GM19025 (cell line): Measurements from ENCODE around the gene IGSF9B.

Experiments used
- ATAC-seq: cut with Tn5 transposase; IDR thresholded peaks from one replicate; pipeline ENCODE4 v1.9.1; 2021; ENCODE audit warnings: mild to moderate bottlenecking, low read depth, moderate library complexity; ENCODE audit not compliant: unreplicated experiment

IGSF9B gene

DNA sequence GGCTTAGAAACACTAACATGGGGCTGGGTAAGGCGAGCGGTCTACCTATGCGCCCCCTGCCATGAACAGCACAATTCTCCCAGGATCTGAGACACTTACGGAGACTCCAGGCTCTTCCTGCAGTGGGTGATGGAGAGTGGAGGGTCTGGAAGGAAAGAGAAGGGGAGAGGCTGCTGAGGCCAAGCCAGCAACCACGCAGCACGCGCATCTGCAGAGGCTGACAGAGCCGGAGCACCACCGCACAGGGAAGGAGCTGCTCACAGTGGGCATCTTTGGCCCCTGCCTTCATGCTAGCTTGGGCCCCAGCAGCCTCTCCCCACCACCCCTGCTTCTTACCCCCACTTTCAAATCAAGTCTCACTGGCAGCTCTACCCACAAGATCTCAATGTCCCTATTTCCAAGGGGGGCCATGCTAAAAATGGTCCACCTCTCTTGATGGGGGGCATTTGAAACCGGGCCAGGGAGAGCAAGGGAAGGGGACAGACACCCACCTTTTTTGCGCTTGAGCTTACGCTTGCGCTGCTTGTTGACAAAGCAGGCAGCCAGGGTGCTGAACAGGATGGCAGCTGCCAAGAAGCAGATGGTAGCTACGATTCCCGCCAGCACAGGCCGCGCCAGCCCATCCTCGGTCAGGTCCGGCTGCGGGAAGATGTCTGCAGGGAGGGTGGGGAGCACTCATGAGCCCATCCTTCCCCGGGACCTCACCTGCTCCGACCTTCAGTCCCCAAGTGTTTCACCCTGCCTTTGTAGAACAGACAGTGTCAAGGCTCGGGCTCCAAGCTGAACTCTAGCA, 34.5 kb downstream of the IGSF9B start:
- ATAC-seq = no peak

DNA sequence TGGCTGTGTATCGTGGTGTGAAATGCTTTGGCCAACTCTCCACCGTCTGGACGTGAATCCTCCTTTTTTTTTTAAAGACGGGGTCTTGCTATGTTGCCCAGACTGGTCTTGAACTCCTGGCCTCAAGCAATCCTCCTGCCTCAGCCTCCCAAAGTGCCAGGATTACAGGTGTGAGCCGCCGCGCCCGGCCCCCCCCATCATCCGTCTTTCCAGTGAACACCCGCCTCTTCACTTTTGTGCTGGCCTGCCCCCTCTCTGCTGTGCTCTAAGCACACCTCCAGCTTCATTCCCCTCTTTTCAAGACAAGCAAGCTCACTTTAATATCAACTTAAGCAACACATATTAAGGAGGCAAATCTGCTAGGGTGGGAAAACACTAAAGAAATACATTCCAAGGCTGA, 35.3 kb downstream of the IGSF9B start:
- no peak for ATAC-seq

DNA sequence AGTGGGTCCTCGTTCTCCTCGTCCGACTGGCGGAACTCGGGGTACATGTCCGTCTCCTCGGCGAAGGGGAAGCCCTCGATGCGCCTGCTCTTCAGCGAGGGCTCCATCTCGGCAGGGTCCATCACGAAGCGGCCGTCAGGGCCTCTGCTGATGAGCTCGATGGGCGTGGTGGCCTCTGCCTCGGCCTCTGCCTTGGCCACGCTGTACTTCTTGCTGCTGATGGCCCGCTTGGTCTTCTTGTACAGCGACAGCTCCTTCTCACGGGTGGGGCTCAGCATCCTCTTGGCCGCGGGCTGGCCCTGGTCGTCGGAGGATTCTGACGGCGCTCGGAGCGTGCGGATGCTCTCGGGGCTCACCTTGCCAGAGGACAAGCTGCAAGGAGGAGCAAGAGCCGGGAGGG, 35.7 kb downstream of the IGSF9B start:
- no peak for ATAC-seq

DNA sequence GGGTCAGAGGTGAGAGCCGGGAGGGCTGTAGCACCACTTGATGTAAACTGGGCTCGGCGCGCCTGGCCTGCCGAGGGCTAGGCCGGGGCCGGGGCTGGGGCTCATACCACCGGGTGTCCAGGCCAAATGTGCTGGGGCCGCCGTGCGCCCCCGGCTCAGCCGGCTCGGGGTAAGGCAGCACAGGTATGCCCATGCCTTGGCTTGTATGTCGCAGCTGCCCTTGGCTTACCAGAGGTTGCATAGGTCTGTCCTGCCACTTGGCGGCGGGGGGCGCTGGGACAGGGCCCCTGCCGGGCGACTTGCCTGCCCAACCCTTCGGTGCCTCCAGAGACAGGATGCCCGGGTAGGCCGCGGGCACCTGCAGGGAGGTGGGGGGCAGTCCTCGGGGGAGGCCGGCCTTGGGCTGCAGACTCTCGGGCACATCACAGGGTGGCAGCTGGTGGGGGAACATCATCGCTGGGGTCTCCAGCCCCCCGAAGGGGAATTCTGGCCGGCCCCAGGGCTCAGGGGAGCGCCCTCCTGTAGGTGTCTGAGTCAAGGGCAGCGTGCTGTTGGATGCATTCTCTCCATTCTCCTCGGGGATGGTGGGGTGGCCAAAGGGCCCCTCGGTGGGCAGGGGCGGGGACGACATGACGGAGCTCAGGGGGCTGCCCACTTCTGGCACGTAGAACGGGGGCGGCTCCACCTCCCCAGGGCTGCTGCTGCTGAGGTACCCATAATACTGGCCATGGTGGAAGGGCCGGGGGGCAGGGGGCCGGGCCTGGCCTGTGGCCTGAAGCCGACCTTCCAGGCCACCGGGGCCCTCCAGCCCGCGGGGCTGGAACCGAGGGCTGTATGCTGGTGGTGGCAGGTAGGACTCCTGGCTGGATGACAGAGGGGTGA, 36.4 kb downstream of the IGSF9B start:
- no peak for ATAC-seq

DNA sequence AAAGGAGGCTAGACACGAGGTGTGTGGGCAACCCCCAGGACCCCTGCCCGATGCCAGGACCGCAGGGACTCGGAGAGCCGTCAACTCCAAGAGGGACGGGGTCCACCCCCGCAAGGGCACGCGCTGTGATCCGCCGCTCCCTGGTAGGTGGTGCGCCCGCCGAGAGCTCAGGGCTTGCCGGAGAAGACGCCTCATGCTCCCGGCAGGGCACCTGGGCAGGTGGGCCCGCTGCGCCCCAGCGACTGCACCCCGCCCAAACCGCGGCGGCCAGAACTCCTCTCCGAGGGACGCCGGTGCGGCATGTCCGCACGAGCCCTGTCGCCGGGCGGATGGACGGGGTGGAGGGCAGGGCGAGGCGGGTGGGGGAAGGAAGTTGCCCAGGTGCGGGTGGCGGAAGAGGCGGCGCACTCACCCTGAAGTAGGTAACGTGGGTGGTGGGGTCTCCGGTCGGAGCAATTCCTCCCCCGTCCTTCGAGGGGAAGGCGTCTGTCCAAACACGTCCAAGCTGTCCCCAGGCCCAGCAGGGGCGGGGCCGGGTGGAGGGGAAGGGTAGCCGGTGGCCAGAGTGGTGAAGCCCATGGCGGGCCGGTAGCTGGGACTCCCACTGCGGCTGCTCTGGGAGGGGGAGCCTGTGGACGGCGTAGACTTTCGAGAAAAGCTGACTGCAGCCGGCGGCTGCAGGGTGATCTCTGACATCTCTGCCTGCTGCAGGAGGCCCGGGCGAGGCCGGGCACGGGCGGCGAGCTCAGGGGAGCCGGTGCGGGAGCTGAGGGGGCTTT, 37.2 kb downstream of the IGSF9B start:
- ATAC-seq = no peak

DNA sequence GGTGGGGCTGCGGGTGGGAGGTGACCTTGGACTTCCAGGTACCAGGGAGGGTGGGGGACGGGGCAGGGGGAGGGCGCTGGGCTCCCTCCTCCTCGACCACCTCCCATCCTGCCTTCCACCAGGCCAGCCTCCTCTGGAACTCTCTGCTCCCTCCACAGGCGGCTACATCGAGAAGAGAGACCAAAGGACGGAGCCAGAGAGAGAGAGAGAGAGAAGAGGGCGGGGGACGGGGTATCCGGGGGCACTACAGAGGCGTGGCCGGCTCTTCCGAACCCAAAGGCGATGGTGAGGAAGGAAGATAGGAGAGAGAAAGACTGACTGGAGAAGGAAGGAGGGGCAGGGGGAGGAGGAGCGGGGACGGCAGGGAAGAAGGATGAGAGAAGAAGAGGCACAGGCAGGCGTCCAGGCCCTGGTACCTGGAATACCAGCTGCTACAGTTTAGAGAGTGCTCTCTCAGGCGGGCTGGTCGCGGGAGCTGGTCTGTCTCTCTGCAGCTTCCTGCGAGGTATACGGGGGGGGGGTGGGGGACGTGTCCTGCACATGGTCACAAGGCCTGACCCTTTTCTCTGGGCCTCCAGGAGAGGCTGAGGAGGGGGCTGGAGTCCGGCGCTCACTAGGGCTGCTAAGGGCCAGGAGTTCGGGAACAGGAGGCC, 38.0 kb downstream of the IGSF9B start:
- no peak for ATAC-seq

DNA sequence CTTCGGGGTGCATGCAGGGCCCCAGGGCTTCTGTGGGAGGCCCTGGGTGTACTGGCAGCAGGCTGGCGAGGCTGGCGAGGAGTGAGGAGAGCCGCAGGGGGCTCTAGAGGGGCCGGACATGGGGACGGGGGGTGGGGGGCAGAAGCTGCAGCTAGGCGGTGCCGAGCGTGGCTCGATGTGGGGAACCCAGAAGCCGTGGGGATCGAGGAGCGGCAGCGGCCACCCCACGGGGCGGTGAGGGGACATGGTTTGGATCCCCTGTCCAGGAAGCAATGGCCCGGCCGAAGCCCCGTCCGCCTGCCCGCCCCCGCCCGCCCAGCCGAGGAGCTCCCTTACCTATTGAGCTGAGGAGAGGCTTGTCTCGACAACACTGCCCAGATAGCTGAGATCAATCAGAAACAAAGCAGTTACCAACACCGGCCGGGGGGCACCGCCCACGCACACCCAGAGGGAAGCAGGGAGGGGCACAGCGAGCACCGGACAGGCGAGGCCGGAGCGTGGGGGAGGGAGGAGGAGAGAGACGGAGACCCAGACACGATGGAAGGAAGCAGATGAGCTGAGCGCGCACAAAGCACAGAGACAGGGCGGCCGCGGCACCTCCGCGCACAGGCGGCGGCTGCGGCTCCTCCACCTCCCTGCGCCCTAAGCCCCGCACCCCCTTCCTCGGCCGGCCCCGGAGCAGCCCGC, 38.7 kb downstream of the IGSF9B start:
- ATAC-seq = no peak

DNA sequence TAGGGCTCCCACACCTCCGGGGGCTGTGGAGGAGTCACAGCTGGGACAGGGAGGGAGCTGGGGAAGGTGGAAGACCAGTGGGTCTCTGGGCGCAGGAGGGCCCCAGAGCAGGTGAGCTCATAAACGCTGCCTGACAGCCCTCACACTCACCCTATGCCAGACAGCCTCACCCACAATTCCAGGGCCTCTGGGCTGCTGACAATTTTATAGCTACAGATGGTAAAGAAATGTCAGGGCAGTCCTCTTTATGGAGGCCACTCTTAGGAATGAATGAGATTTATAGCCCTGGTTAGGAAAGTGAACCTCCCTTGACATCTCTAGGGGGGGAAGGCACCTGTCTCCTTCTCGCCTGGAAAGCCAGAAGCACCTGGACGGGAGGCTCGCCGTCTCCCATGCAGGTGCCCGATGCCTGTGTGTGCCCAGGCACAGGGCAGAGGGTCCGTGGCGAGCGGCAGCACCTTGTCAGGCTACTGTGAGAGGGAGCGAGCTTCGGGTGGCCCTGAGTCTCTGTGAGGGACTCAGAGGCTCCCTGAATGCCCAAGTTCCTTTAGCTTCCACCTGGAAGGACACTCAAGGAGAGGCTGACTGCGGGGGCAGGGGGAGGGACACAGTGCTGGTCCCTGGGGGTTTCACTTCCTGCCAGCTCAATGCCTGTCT, 39.9 kb downstream of the IGSF9B start:
- no peak for ATAC-seq

DNA sequence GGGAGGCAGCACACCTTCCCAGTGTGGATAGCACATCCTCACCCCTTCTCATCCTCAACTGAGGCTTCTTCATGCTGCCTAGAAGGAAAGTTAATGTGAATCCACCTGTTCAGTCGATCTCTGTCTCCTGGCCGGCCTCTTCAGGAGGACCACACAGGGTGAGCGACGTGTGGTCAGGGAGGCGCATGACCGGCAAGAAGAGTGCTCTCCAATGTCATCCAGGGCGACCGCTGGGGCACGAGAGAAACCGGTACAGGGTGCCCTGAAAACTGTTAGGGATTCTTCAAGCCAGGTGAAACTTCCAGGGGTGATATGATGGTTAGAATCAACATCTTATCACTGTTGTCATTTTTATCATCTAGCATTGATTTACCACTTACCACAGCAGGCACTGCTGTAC, 43.0 kb downstream of the IGSF9B start:
- no peak for ATAC-seq

DNA sequence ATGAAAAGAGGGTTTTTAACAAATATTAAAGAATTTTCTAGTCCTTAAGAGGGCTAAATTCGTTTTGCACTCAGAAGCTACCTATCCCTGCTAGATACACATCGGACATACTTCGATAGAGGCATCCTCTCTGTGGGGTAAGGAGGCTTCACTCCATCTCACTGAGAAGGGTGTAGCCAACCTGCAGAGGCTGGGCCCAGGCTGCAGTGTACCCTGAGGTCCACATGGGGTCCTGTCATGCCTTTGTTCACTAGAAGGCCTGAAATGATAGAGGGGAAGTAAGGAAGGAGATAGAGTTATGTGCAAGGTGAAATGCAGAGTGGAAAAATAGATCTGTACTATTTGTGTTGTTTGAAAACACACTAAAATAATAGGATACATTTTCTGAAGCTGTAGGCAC, 45.6 kb downstream of the IGSF9B start:
- no peak for ATAC-seq

DNA sequence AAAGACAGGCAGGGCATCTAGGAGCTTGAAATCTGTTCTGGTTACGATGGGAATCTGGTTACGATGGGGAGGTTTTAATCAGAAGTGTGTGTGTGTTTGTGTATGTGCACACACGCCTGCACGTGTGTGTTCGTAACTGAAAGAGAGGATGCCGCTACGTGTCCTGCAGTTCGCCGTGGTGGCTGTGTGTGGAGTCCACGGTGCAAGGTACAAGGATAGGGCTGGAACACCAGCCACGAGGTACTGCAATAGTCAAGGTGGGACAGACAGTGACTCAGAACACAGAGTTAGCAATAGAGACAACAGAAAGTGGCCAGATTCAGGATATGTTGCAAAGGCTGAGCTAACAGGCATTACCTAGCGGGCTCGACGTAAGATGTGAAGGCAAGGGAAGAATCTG, 46.7 kb downstream of the IGSF9B start:
- ATAC-seq = no peak

DNA sequence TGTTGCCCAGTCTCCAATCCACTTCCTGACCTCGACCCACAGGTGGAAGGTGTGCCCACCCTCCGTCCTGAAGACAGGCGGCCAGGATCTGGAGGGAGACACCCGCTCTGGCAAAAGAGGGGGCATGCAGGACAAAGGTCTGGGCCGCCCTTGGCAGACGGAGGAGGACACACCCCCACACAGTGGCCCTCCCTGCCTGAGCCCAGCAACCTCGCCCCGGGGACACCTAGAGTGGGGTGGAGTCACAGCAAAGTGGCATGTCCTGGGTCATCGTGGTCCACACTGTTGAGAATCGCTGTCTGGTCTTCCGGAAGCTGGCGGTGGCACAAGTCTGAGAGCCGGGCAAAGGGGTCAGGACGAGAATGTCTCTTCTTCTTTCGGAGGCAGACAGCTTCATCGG, 47.9 kb downstream of the IGSF9B start:
- no peak for ATAC-seq

DNA sequence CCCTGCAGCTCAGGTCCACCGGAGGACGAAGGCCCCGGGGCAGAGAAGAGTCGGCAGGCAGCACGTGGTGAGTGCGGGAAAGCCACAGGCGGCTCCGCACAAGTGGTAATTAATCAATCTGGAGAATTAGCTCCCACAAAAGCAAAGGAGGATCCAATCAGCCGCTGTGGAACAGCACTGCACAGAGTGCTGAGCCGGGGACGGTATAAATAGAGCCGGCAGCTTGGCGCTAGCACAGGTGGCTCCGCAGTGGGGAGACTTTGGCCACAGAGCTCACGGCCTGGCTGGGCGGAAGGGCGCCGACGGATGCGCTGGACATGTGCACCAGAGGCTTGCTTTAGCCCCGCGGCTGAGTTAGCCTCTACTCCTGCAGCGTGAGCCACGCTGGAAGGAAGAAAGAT, 48.9 kb downstream of the IGSF9B start:
- ATAC-seq = no peak

DNA sequence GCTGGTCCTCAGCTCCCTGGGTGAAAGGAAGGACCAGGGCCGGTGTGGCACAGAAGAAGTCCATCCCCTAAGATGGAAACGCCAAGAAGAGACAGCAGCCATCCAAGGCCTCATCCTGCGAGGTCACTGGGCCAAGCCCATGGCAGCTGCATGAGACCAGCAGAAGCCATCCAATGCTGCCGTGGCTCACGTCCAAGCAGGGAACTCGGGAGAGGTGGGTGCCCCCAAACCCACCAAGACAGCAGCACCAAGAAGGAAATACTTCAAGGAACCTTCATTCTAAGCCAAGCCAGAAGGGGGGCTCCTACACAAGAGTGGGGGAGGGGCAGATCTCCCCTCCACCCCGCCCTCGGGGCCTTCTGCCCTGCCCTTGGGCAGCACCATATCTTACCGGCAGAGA, 49.6 kb downstream of the IGSF9B start:
- no peak for ATAC-seq

DNA sequence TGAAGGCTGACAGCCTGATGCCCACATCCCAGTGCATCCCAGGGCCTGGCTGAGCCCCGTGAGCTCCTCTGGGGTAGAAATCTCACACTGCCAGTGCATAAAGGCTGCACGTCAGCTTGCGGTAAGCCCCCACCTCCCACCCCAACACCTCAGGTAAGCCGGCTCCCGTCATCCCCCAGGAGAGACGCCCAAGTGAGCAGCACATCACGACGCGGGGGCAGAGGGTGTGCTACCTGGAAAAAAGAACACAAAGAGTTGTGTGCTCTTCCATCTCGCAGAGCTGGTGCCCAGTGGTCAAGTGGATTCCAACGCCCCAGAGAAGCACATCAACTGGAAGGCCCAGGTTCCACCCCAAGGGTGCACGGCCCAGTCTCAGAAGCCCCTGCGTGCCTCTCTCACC, 50.0 kb downstream of the IGSF9B start:
- ATAC-seq = no peak

DNA sequence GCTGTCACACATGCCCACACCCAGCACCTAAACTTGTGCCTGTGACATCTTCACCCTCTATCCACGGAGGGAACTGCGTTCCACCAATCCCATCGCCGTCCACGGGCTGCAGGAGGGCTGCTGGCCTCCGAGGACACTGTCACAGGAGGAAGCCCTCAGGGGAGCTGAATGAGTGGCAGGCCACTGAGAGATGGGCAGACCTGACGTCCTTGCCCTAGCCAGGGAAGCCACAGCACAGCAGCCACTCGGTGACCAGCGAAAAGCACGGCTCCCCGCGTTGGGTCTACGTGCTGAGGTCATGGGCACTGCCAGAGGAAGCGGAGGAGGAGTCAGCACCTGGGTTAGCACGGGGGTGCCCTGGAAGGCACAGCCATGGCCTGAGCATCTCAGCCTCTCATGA, 50.5 kb downstream of the IGSF9B start:
- ATAC-seq = no peak

DNA sequence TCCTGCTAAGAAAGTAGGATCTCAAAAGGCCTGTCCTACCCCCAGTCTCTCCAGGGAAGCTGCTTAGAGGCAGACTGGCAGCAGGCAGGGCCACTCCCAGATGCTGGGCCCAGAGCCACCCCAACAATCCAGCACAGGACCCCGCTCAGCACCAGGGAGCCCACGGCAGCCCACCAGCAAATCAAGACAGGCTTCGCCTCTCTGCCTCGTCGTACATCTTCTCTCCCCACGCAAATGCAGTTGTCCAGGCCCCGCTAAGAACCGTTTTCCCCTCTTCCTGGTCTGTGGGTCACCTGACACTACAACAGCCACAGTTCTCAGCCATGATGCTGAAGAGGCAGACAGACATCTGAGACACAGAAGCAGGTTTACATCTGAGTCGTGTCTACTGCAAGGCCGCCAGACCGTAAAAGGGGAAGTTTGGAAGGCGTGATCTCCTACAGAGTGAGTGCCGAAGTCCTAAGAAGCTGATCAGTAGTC, 51.1 kb downstream of the IGSF9B start:
- ATAC-seq = no peak

DNA sequence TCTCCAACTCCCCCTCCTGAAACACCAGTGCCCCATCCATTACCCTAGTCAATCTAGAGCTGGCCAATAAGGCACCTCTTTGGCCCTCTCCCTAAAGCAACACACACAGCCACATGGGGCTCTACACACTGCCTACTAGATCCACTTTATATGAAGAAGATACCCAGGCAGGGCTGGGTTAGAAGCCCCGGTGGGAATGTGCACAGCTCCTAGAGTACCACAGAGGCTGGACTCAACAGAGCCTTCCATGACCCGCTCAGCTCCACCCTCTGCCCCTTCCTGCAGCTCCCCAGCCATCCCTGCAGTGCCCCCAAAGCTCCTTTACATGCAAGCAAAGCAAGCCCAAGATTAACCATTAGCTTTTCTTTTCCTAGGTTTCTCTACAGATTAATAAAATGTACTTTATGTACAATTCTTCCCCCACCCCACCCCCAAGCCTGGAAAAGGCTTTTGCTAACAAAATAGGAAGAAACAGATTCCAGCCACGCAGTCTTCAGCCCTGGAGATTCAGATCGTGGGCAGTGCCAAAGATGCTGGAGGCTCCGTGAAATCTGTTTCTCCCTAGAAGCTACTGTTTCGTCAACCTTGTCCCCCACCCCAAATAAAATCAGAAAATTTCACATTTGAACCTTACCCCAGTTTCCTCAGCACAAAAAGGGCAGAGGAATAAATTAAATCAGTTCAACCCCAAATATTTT, 51.8 kb downstream of the IGSF9B start:
- no peak for ATAC-seq
